G401 (cell line): ENCODE data around the gene SEPTIN12. TPM values are rescaled to one million over a fixed set of nuclear protein-coding genes. Genes with fewer than 3 reads are reported as not detected.

Experiments
- DNase-seq: peaks from one replicate; pipeline ENCODE4 v3.0.0-alpha.2; 2015; ENCODE audit warnings: low spot score
- in situ Hi-C: cut with HindIII; loops from 2 replicates; pipeline ENCODE4 v1.10.0; 2016; ENCODE audit warnings: low sequenced_read_pairs, mixed read lengths
- total RNA-seq: library from RNA; depleted of rRNA; stranded (reverse); fragments of >200 nt; shearing (Covaris generic); gene quantifications from 2 replicates; pipeline ENCODE4 v1.2.3, GENCODE V29; 2014

SEPTIN12 gene
- total RNA-seq, 1 experiment from 2014 or later, result not detected

DNA sequence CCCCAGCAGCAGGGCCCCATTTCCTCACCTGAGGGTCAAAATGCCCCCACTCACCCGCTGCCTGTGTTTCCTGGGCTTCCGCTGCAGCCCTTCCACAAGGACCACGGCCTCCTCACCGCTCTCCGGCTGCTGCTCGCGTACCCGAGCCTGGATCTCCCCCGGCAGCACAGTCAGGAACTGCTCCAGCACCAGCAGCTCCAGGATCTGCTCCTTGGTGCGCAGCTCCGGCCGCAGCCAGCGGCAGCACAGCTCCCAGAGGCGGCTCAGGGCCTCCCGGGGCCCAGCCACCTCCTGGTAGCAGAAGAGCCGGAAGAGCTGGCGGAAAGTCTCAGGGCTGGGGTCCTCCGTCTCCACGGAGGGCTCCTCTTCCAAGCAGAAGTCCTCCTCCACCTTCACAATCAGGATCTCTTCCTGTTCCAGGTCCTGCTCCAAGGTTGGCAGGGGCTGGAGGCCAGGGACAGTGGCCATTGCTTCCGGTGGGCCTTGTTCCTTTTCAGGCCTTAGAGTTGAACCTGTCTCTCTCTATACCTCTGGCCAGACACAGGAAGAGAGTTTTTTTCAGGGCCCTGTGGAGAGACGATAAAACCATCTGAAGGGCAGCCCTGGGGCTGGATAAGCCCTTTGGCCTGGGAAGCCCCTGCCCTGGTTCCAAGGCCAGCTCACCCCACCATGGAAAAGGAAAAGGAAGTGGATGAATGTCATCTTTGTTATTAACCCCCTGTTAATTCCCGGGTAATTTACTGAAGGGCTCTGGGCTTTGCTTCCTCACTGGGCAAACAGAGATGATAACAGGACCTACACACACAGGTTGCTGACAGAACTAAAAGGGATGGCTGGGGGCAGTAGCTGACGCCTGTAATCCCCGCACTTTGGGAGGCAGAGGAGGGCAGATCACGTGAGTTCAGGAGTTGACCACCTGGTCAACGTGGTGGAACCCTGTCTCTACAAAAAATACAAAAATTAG lies 22.4 kb downstream of the SEPTIN12 start:
- in situ Hi-C loops, result no loop called here
- no peak for DNase-seq

DNA sequence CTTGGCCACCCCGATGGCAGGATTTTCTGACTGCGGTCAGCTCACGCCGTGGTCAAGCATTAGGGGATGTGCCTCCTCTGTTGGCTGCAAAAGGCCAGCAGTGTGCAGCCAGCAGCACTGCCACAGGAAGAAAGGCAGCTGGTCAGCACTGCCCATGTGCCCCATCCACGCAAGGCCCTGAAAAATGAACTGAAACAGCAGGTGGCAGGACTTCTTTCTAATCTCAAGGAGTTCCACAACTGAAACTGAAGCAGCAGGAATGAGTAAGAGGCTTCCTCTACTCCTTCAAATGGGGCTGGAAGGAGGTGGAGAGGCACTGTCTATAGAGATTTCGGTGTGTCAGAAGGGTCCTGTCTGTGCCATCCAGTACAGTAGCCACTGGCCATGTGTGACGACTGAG lies 24.4 kb downstream of the SEPTIN12 start:
- in situ Hi-C loops, result no loop called here
- DNase-seq, result no peak

DNA sequence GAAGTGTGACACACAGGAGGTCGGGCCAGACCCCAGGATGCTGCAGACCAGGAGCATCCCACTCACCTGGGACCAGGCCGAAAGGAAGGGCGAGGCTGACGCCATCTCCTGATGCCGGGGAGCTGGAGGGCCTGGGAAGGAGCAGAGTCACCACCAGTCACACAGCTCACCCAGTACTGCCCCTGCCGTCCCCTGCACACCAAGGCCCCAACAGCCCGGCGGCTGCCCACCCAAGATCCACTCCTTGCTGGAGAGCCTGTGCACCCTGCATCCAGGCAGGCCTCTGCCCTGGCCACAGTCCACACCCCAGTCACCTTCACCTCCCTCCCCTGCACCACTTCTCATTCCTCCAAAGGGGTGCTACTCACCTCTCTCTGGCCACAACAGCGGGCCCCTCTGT lies 25.9 kb downstream of the SEPTIN12 start:
- in situ Hi-C loops, result no loop called here

DNA sequence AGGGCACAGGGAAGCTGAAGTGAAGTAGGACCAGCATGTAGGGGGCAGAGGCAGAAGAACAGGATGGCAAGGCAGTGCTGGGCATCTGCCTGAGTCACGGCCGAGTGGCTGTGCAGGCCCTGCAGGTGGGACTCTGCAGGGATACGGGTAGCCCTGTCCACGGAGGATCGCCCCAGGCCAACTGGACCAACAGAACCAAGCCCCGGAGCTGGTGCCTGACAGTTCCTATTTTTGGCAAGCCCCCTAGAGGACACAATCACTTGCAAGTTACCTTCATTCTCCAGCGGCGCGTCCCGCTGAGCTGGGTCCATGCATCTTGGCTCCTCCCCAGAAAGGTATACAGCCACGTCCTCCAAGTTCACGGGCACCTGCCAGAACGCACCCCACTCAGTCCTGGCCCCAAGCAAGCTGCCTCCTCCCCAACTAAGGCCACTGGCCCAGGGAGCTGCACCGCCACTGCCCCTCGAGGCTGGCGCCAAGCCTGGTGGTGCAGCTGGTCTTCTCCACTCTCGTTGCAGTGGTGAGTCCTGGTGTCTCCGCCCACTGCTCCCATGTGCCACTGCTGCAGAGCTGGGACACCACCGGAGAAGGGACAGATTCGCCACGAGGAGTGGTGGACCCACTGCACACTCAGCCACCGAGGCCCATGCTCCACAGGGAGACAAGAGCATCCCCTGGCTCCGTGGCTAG lies 27.8 kb downstream of the SEPTIN12 start:
- DNase-seq, result no peak
- in situ Hi-C loops, result no loop called here

More for the DNA sequence above, 25.9 kb downstream of the SEPTIN12 start:
- DNase-seq, result no peak

DNA sequence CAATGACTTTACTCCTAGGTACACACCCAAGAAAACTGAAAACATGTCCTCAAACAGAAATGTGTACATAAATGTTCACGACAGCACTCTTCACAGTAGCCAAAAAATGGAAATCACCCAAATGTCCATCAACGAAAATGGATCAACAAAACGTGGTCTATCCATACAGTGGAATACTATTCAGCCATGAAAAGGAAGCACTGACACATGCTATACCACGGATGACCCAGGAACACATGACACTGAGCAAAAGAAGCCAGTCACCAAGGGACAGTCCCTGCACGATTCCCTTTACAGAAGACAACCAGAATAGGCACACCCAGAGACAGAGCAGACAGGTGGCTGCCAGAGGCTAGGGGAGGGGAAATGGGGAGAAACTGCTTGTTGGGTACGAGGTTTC lies 32.5 kb downstream of the SEPTIN12 start:
- in situ Hi-C loops, result no loop called here
- no peak for DNase-seq

DNA sequence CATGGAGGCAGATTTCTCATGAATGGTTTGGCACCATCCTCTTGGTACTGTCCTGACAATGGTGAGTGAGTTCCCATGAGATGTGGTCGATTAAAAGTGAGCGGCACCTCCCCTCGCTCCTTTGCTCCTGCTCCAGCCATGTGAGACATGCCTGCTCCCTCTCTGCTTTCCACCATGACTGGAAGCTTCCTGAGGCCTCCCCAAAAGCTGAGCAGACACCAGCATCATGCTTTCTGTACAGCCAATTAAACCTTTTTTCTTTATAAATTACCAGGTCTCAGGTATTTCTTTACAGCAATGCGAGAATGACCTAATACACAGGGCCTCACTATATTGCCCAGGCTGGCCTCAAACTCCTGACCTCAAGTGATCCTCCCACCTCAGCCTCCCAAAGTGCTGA lies 33.3 kb downstream of the SEPTIN12 start:
- DNase-seq, result no peak
- in situ Hi-C loops, result no loop called here

DNA sequence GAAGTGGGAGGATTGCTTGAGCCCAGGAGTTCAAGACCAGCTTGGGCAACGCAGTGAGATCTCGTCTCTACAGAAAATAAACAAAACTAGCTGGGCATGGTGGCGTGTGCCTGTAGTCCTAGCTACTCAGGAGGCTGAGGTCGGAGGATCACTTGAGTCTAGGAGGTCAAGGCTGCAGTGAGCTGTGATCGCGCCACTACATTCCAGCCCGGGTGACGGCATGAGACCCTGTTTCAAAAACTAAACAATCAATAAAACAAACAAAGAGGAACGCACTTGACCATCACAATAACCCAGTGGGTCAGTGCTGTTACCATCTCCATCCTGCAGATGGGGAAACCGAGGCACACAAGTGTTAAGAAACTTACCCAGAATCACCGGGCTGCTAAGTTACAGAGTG lies 34.9 kb downstream of the SEPTIN12 start:
- DNase-seq, result no peak
- in situ Hi-C loops, result no loop called here

DNA sequence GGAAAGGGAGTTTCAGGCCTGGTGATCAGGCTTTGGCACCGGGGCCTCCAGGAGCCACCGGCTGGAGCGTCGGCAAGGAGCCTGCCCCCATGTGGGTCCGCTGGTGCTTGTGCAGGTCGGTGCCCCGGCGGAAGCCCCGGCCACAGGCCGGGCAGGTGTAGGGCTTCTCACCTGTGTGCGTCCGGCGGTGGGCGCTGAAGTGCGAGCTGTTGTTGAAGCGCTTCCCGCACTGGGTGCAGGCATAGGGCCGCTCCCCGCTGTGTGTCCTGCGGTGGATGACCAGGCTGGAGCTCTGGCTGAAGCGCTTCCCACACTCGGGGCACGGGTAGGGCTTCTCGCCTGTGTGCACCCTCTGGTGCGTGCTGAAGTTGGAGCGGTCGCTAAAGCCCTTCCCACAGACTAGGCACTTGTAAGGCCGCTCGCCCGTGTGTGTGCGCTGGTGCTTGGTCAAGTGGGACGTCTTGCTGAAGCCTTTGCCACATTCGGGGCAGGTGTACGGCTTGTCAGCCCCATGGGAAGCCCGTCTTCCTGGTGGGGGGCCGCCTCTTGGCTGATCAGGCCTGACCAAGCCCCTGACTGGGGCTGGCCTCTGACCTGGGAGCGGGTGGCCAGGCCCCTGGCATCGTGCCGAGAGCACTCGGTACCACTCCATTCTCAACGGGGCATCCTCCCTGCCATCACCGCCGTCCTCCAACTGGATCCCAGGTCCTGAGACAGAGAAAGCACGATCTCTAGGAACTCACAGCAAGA lies 35.6 kb downstream of the SEPTIN12 start:
- in situ Hi-C loops, result no loop called here
- no peak for DNase-seq

DNA sequence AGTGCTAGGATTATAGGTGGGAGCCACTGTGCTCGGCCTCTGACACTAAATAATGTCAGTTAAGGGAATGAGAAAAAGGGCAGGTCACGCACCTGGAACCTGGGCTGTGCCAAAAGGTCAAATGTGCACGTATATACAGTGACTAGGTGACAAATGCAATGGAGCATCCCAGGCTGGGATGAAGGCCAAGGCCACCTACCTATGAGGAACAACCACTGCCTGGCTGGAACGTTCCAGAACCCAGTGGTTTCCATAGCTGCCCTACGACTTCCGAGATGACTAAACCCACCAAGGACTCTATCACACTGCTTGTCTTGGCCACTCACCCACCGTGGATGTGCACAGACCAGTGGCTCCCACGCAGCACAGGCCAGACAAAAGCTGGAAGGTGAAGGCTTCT lies 37.2 kb downstream of the SEPTIN12 start:
- in situ Hi-C loops, result no loop called here
- DNase-seq, result no peak

DNA sequence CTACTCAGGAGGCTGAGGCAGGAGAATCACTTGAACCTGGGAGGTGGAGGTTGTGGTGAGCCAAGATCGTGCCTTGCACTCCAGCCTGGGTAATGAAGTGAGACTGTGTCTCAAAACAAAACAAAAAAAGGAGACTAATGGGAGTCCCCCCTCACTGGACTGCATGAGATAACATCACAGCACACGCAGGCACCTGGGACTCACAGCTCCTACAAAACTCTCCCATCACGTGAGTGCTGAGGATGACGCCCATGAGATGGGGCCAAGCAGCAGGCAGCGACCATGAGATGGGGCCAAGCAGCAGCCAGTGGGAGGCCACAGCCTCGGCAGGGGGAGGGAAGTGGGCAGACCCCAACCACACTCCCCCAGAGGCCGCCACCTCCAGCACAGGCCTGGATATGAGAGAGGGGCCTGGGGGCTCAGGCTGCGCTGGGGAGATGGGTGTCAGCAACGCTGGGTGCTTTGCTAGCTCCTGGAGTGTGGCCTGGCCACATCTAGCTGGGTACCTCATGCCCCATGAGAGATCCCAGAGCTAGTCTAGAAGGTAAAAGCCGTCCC lies 38.4 kb downstream of the SEPTIN12 start:
- in situ Hi-C loops, result no loop called here
- DNase-seq, result no peak

DNA sequence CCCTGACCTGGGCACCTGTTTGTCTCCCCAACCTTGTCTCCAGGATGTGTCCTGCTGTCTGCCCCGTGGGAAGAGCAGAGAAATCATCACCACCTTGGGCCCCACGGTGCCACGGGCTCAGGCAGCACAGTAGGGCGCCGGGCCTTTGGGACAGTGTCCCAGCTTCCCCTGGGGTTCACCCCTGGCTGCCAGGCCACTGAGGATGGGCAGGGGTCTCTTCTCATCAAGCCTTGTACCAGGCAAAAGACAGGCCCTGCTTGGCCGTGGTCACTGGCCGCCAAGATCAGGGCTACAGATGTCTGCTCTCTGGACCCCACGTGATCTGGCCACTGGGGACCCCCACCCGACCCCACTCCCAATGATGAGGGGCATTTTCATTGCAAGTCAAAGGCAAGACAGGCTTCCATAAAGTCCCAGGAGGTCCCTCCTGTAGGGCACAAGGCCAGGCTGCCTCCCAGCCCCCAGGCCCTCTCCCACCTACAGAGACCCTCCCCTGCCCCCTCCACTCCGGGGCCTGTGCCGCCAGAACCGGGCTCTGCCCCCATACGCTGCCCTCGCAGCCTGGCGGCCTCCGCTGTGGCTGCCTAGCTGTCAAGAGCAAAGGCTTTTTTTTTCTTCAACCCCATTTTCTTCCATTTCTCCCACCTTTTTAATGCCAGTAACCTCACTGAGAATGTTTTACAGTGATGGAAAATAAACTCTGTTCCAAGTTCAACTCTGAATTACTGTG lies 39.3 kb downstream of the SEPTIN12 start:
- in situ Hi-C loops, result no loop called here

DNA sequence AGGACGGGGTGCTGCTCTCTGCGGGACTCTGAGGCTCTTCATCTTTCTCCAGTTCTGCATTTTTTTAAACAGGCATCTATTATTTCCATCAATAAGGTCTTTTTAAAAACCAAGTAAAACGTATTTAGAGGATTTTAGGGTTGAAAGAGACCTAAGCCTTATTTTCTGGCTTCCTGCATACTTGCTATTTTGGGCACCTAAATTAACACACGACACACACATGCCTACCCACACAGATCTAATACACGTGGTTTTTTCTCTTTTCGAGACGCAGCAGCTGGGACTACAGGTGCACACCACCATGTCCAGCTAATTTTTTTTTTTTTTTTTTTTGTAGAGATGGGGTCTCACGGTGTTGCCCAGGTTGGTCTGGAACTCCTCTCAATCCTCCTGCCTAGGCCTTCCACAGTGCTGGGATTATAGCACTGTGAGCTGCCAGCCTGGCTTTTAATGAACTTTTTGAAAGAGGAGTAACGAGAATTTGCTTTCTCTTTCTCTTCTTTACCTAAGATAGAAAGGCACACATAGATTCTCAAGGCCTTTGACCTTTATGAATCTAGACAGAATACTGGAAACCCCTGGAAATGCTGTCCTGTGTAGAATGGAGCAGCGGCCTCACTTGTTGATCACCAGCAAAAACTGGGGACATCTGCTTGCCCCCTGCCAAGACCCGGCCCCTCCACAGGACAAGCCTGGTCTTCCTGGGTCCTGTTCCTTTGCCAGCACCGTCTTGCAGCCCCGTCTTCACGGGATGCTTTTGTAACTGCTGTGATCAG lies 40.1 kb downstream of the SEPTIN12 start:
- no peak for DNase-seq
- in situ Hi-C loops, result no loop called here

More for the DNA sequence above, 39.3 kb downstream of the SEPTIN12 start:
- DNase-seq, result no peak

DNA sequence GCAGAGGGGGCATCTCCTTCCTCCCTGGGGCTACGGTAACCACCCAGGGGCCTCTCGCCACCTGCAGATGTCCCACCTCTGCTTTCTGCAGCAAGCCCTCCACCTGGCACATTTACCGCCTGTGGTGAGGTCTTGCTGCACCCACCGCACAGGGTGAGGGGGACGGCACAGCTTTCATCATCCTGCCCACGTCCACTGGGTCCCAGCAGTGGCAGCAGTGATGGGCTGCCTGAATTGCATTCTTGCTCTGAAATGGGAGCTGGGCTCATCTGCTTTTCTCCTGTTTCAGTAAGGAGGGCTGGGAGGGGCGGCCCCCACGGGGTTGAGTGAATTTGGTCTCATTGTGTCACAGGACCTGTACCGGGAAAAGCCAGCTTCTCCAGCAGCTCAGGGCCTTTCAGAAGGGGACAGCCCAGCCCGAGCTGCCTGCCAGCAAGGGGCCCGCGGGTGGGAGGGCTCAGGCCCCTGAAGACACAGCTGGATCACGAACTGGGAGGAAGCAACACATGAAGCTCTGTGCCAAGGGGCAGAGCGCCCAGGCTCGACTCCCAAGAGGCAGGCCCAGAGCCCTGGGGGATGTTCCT lies 41.1 kb downstream of the SEPTIN12 start:
- in situ Hi-C loops, result no loop called here
- DNase-seq, result no peak

DNA sequence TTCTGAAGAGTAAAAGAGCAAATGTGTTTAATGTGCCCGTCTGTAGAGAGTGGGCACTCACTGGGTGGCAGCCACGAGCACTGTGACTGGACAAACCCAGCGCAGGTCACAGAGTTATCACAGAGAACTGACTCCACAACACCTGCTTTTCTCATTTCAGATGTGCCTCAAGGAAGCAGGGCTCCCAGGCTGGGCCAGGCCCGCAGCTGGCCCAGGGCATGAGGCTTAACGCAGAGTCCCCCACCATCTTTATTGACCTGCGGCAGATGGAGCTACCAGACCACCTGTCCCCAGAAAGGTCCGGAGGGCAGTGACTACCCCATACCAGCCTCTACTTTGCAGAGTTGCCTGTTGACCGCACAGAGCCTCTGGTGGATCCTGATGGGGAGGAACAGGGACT lies 41.9 kb downstream of the SEPTIN12 start:
- DNase-seq, result no peak
- in situ Hi-C loops, result no loop called here

DNA sequence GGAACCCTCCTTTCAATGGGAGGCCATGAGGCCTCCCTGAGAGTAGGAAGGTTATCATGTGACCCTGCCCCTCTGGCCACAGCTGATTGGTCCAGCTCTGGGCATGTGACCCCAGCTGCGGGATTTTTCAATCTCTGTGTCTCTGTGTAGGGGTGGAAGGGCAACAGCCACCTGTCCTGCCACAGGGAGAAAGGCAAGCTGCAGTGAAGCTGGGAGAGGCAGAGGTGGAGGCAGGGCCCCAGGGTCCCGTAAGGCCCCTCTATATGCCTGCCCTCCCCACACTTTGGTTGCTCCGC lies 42.9 kb downstream of the SEPTIN12 start:
- in situ Hi-C loops, result no loop called here
- no peak for DNase-seq

DNA sequence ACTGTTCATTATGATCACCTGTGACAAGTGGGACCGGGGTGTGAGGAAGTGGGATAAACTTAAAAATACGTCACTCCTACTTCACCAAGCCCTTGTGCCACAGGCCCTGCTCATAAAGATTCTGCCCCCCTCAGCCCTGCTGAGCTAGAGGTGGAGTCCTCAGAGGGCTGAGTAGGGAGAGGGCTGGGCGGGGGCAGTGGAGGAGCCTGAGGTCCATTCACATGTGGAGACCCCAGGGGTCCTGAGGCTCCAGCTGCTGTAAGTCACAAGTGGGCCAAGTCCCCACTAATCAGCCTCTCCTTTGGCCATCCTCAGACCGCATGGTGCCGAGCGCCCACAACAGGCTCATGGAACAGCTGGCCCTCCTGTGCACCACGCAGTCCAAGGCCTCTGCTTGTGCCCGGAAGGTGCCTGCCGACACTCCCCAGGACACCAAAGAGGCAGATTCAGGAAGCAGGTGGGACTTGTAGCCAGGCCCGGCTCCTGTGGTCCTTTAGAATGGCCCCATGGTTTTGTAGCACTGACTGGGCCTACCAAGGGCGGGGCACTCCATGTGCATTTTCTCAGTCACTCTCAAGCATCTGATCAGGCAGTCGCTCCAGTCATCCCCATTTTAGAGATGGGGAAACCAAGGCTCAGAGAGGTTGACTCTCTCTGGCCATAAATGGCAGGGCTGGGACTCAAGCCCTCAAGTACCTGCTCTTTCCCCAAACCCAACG lies 43.4 kb downstream of the SEPTIN12 start:
- no peak for DNase-seq
- in situ Hi-C loops, result no loop called here

DNA sequence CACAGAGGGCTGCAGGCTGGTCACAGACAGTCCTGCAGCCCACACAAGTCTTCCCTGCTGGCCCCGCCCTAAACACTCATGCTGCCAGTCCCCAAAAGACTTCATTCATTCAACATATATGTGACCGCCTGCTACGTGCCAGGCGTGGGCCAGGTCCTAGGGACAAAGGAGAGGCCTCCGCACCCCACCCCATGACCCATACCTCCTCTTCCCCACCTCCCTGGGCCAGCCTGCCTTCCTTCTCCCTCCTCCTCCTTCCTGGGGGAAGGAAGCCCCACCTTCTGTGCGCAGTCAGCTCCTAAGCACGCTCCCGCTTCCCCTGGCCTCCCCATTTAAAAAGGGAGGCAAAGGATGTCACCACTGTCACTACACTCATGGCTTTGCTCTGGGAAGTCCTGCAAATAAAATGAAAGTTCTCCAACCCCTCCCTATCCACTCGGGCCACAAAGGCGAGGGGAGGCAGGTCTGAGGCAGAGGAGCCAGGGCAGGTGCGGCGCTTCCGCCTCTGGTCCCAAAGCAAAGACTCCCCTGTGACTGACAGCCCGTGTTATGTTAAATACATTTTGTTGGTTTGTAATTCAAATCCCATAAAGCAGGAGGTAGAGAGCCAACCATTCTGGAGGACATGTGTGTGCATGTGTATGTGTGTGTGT lies 44.8 kb downstream of the SEPTIN12 start:
- in situ Hi-C loops, result no loop called here

More for the DNA sequence above, 44.8 kb downstream of the SEPTIN12 start:
- DNase-seq, result no peak
